ENCODE results near the gene SMIM15.

DNA sequence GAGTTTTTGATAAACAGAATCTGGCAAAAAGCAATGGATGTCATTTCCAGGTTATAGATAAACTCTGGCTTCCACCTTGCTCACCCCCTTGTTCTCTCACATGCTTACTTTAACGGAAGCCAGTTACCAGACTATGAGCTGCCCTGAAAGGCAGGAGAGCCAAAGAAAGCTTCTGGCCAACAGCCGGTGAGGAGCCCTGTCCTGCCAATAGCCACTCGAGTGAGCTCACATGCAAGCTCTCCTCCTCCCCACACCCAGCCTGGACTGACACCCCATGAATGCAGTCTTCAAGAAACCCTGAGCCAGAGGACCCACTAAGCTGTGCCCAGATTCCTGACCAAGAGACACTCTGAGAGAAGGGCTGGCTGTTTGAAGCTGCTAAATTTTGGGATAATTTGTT, 14.4 kb upstream of the SMIM15 start:
- TF ChIP-seq CTCF (IDR thresholded peaks at IDR 0.05; ENCODE audit: poor library complexity) (no peak), EZH2phosphoT487 (IDR thresholded peaks at IDR 0.05; ENCODE audit: low read depth, severe bottlenecking, unreplicated experiment) (no peak)

All from hepatocyte (in vitro differentiated cells).